SK-N-SH (cell line): Measurements from ENCODE around the gene DNAH10. TPM values are rescaled to one million over a fixed set of nuclear protein-coding genes. Genes with fewer than 3 reads are reported as not detected.

ENCODE experiments used
- CTCF ChIA-PET: fragments of 300-600, 350-600 bp; formaldehyde crosslinking; extraction: SDS; loops from one replicate; lab custom pipeline; 2021; lab: Yijun Ruan, JAX
- POLR2A ChIA-PET: fragments of 350-600 bp; sonication (Branson Sonifier 250); formaldehyde crosslinking; extraction: SDS; loops from one replicate; lab custom pipeline; 2020; ENCODE audit warnings: antibody characterized with exemption, inconsistent platforms; lab: Yijun Ruan, JAX
- DNase-seq: peaks from one replicate; pipeline ENCODE4 v3.0.0; 2012
- H2AFZ ChIP-seq: fragments of 200-600 bp; sonication (generic); 2 replicates; pipeline ENCODE4 v1.8.1; 2016; ENCODE audit warnings: antibody characterized with exemption, mild to moderate bottlenecking, low read depth
- H3F3A ChIP-seq: fragments of 200-600 bp; sonication (generic); replicated peaks from 2 replicates; pipeline ENCODE3; 2016; ENCODE audit warnings: antibody characterized with exemption, mild to moderate bottlenecking; ENCODE audit not compliant: insufficient read depth
- H3K27ac ChIP-seq, 2 experiments: fragments of 200-500 bp in 1 of 2; fragments of 200-600 bp in 1 of 2; sonication (Bioruptor generic) in 1 of 2; sonication (generic), shearing (Covaris generic) in 1 of 2; 2 replicates each; pipeline versions ENCODE4 v1.5.1 to v1.6.1; 2014 to 2016; ENCODE audit warnings: low read depth in 2 of 2, inconsistent platforms in 1 of 2, low read length in 1 of 2, mild to moderate bottlenecking in 1 of 2, mixed read lengths in 1 of 2
- H3K27me3 ChIP-seq: fragments of 200-600 bp; sonication (generic), shearing (Covaris generic); 2 replicates; pipeline ENCODE4 v1.6.1; 2016; ENCODE audit warnings: mixed run types; ENCODE audit not compliant: insufficient read depth
- H3K36me3 ChIP-seq, 2 experiments: fragments of 200-500 bp in 1 of 2; fragments of 200-600 bp in 1 of 2; sonication (Bioruptor generic) in 1 of 2; sonication (generic) in 1 of 2; replicated peaks in 1 of 2; 2 replicates each; pipeline versions ENCODE3 to v1.5.1; 2014 to 2016; ENCODE audit warnings: low read length in 1 of 2, mild to moderate bottlenecking in 1 of 2; ENCODE audit not compliant: insufficient read depth in 2 of 2, control insufficient read depth in 1 of 2
- H3K4me1 ChIP-seq, 2 experiments: fragments of 200-500 bp in 1 of 2; fragments of 200-600 bp in 1 of 2; sonication (Bioruptor generic) in 1 of 2; sonication (generic), shearing (Covaris generic) in 1 of 2; 2 replicates each; pipeline versions ENCODE4 v1.5.1 to v1.6.1; 2014 to 2016; ENCODE audit warnings: low read depth in 1 of 2, low read length in 1 of 2, mixed run types in 1 of 2; ENCODE audit not compliant: insufficient read depth in 2 of 2, control insufficient read depth in 1 of 2
- H3K4me2 ChIP-seq: fragments of 200-600 bp; sonication (generic), shearing (Covaris generic); 2 replicates; pipeline ENCODE4 v1.6.1; 2017; ENCODE audit warnings: mixed run types
- H3K4me3 ChIP-seq, 2 experiments: fragments of 200-500 bp in 1 of 2; fragments of 200-600 bp in 1 of 2; sonication (Bioruptor generic) in 1 of 2; sonication (generic), shearing (Covaris generic) in 1 of 2; 2 replicates each; pipeline versions ENCODE4 v1.5.1 to v1.8.1; 2014 to 2016; ENCODE audit warnings: low read depth in 2 of 2, inconsistent platforms in 1 of 2, low read length in 1 of 2, mild to moderate bottlenecking in 1 of 2, mixed read lengths in 1 of 2, moderate library complexity in 1 of 2
- H3K79me2 ChIP-seq: fragments of 200-600 bp; sonication (generic); 2 replicates; pipeline ENCODE4 v1.8.1; 2017; ENCODE audit warnings: mild to moderate bottlenecking; ENCODE audit not compliant: insufficient read depth
- H3K9ac ChIP-seq: fragments of 200-600 bp; sonication (generic); 2 replicates; pipeline ENCODE4 v1.6.1; 2017; ENCODE audit warnings: mixed run types
- H3K9me2 ChIP-seq: fragments of 200-600 bp; sonication (generic); 2 replicates; pipeline ENCODE4 v1.6.1; 2017; ENCODE audit warnings: mixed run types
- H3K9me3 ChIP-seq: fragments of 200-600 bp; sonication (generic); 2 replicates; pipeline ENCODE4 v1.6.1; 2017; ENCODE audit warnings: mixed run types, mild to moderate bottlenecking, moderate library complexity
- H4K20me1 ChIP-seq: fragments of 200-600 bp; sonication (generic); 2 replicates; pipeline ENCODE4 v1.6.1; 2017; ENCODE audit warnings: mild to moderate bottlenecking, mixed run types; ENCODE audit not compliant: insufficient read depth
- CHD2 ChIP-seq: fragments of 150-350 bp; IDR thresholded peaks from 2 replicates; pipeline ENCODE4 v1.6.1; 2018; ENCODE audit warnings: low read length; ENCODE audit not compliant: partially characterized antibody
- CTCF ChIP-seq: fragments of 200-600 bp; sonication (generic); IDR thresholded peaks from 2 replicates; pipeline ENCODE4 v1.6.1; 2017; ENCODE audit warnings: antibody characterized with exemption, mild to moderate bottlenecking, moderate library complexity
- EP300 ChIP-seq, 2 experiments: IDR thresholded peaks; 2 replicates each; pipeline versions ENCODE4 v1.4.0 to v1.6.1; 2012; ENCODE audit warnings: borderline replicate concordance in 1 of 2, low read depth in 1 of 2, low read length in 1 of 2
- EZH2phosphoT487 ChIP-seq: fragments of 200-600 bp; sonication (generic); IDR thresholded peaks from 2 replicates; pipeline ENCODE4 v1.6.1; 2017; ENCODE audit warnings: low read depth, mixed run types, mild to moderate bottlenecking, antibody characterized with exemption, moderate library complexity, borderline replicate concordance
- FOSL2 ChIP-seq: IDR thresholded peaks from 2 replicates; pipeline ENCODE4 v1.4.0; 2012; ENCODE audit warnings: low read depth, mild to moderate bottlenecking, moderate library complexity, borderline replicate concordance
- FOXM1 ChIP-seq: IDR thresholded peaks from 2 replicates; pipeline ENCODE4 v1.4.0; 2012; ENCODE audit warnings: low read depth, mild to moderate bottlenecking
- GABPA ChIP-seq: IDR thresholded peaks from 2 replicates; pipeline ENCODE4 v1.4.0; 2012; ENCODE audit warnings: low read depth, mild to moderate bottlenecking
- IRF3 ChIP-seq: fragments of 150-350 bp; IDR thresholded peaks from 2 replicates; pipeline ENCODE4 v1.6.1; 2016; ENCODE audit warnings: mild to moderate bottlenecking, low read depth, low read length
- JUND ChIP-seq: IDR thresholded peaks from 2 replicates; pipeline ENCODE4 v1.4.0; 2012
- MEF2A ChIP-seq: IDR thresholded peaks from 2 replicates; pipeline ENCODE4 v1.4.0; 2012; ENCODE audit warnings: low read depth, borderline replicate concordance
- MXI1 ChIP-seq: IDR thresholded peaks from 2 replicates; pipeline ENCODE4 v1.6.1; 2012; ENCODE audit warnings: mild to moderate bottlenecking, low read depth, low read length, improper control_type of control experiment
- NRF1 ChIP-seq: IDR thresholded peaks from 2 replicates; pipeline ENCODE4 v1.6.1; 2012; ENCODE audit warnings: low read depth, mild to moderate bottlenecking, low read length
- POLR2AphosphoS5 ChIP-seq: IDR thresholded peaks from 2 replicates; pipeline ENCODE4 v1.6.1; 2012; ENCODE audit warnings: low read depth, low read length
- RCOR1 ChIP-seq: fragments of 150-350 bp; IDR thresholded peaks from 2 replicates; pipeline ENCODE4 v1.6.1; 2017; ENCODE audit warnings: antibody characterized with exemption, low read length
- RXRA ChIP-seq: IDR thresholded peaks from 2 replicates; pipeline ENCODE4 v1.4.0; 2012; ENCODE audit warnings: low read depth, mild to moderate bottlenecking, borderline replicate concordance
- SIN3A ChIP-seq: IDR thresholded peaks from 2 replicates; pipeline ENCODE4 v1.6.1; 2012; ENCODE audit warnings: low read depth, mild to moderate bottlenecking, low read length, moderate library complexity, borderline replicate concordance
- SMC3 ChIP-seq: IDR thresholded peaks from 2 replicates; pipeline ENCODE4 v1.6.1; 2012; ENCODE audit warnings: low read depth, low read length, improper control_type of control experiment
- TAF1 ChIP-seq: IDR thresholded peaks from 2 replicates; pipeline ENCODE4 v1.6.1; 2012; ENCODE audit warnings: low read depth, mild to moderate bottlenecking, low read length, moderate library complexity, borderline replicate concordance
- WGBS: methylation state at CpG from one replicate; pipeline ENCODE4 v1.1.6; 2017; ENCODE audit warnings: low lambda C conversion rate; 5-methylcytosine and 5-hydroxymethylcytosine counted together
- polyA plus RNA-seq, 3 experiments: library from polyadenylated mRNA; depleted of rRNA; stranded (reverse); fragments of >200 nt; gene quantifications; 2 replicates each; pipeline ENCODE4 v1.2.3, GENCODE V29; 2012
- TF ChIP-seq, protein P1 (sequence below): IDR thresholded peaks from 2 replicates; pipeline ENCODE4 v1.4.0; 2012; ENCODE audit warnings: low read depth, borderline replicate concordance

Gene DNAH10
- polyA plus RNA-seq, 1 of the 3 experiments (the other 2 are of a cell fraction): 0.13 TPM

GRCh38 chr12:123723011-123723410 is 39.1 kb upstream of the DNAH10 start:
- Histone ChIP-seq H3K79me2 (no peaks in the 10 kb centered on the region), H3K36me3 (peaks cover 34 to 38% of the 10 kb centered on the region in 2 experiments), H3K9me3 (no peaks in the 10 kb centered on the region), H3K4me1 (peaks cover 0 to 7% of the 10 kb centered on the region in 2 experiments; a peak in 1 of 4 replicates), H4K20me1 (no peaks in the 10 kb centered on the region), H3K4me3 (no peak overlapping the region), H3F3A (no peaks in the 10 kb centered on the region), H3K9me2 (no peaks in the 10 kb centered on the region), H3K9ac (no peak overlapping the region), H3K27ac (no peak overlapping the region), H3K4me2 (no peak overlapping the region), H3K27me3 (no peaks in the 10 kb centered on the region), H2AFZ (no peak overlapping the region)
- TF ChIP-seq MXI1 (no peak), FOSL2 (no peak)
- WGBS: 95% methylated on average over 8 of the region's 8 CpGs
- POLR2A ChIA-PET: interaction anchor here (0.9 kb wide), 1 partner anchor 10 kb away, joined by 4 read pairs; the partner anchor contains the start of gene ATP6V0A2
- CTCF ChIA-PET: no interaction called here
- no peak for DNase-seq

DNA sequence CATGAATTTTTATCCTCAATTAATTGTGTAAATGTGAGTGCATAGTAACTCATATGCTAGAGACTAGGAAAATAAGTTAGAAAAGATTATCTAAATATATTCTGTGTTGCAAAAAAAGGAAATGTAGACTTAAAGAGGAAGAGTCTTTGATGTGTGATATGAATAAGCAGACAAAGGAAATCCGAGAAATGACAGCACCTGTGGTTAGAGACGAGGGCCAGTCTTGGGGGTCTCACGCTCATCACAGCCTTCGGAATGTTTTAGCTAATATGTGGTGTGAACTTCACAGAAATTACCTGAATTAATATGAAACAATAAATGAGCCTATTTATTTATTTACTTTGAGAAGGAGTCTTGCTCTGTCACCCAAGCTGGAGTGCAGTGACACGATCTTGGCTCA is 38.3 kb upstream of the DNAH10 start:
- no peaks in the 10 kb centered on the region for H3K27me3 ChIP-seq
- no peak overlapping the region for H3K9ac ChIP-seq
- POLR2A ChIA-PET: no interaction called here
- CTCF ChIA-PET: interaction anchor here (1.1 kb wide), 1 partner anchor 9 kb away, joined by 3 read pairs; no protein-coding TSS in a partner anchor
- no peak overlapping the region for H3K4me3 ChIP-seq
- H3K9me2 ChIP-seq: no peaks in the 10 kb centered on the region
- no peak for DNase-seq
- H3K4me2 ChIP-seq: no peak overlapping the region
- peaks cover 39 to 40% of the 10 kb centered on the region in 2 experiments for H3K36me3 ChIP-seq
- H3K4me1 ChIP-seq: peaks cover 0 to 7% of the 10 kb centered on the region in 2 experiments; a peak in 1 of 4 replicates
- no peak overlapping the region for H2AFZ ChIP-seq
- H3K27ac ChIP-seq: no peak overlapping the region
- H3K79me2 ChIP-seq: no peaks in the 10 kb centered on the region
- no peak for TF ChIP-seq FOXM1
- TF ChIP-seq CTCF: no peak
- TF ChIP-seq, protein P1, sequence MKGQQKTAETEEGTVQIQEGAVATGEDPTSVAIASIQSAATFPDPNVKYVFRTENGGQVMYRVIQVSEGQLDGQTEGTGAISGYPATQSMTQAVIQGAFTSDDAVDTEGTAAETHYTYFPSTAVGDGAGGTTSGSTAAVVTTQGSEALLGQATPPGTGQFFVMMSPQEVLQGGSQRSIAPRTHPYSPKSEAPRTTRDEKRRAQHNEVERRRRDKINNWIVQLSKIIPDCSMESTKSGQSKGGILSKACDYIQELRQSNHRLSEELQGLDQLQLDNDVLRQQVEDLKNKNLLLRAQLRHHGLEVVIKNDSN: no peak
- TF ChIP-seq TAF1: no peak
- TF ChIP-seq SIN3A: no peak
- no peak for TF ChIP-seq JUND
- TF ChIP-seq POLR2AphosphoS5: no peak
- no peak for TF ChIP-seq FOSL2
- TF ChIP-seq NRF1: no peak
- no peak for TF ChIP-seq RCOR1
- no peak for TF ChIP-seq RXRA
- TF ChIP-seq CHD2: no peak
- TF ChIP-seq MEF2A: no peak
- TF ChIP-seq EZH2phosphoT487: no peak
- no peak for TF ChIP-seq GABPA
- no peak for TF ChIP-seq IRF3
- no peak for TF ChIP-seq EP300 (IDR thresholded peaks at IDR 0.05; ENCODE audit: borderline replicate concordance in 1 of 2, low read depth in 1 of 2, low read length in 1 of 2)
- no peak for TF ChIP-seq SMC3
- TF ChIP-seq, all 33 proteins: peak for 0
- Histone ChIP-seq H3K9me3 (no peaks in the 10 kb centered on the region), H4K20me1 (no peaks in the 10 kb centered on the region), H3F3A (no peaks in the 10 kb centered on the region)
- 98% methylated on average over 5 of the region's 5 CpGs for WGBS
